Measurements from ENCODE around the gene HS1BP3.

Gene HS1BP3

GRCh38 chr2:20652673-20653575, 2.0 kb upstream of the HS1BP3 start:
- in situ Hi-C loops (cut with MboI; ENCODE audit: low sequenced_read_pairs) = loop anchor here (25.0 kb wide), 2 partner anchors 459 to 659 kb away; partner anchors contain the start of gene TDRD15
- DNase-seq (ENCODE audit: low spot score in 2 of 2) = no peak
- no peaks in the 10 kb centered on the region for H3K27me3 ChIP-seq (ENCODE audit: low read depth)
- peaks cover 7% of the 10 kb centered on the region for H3K4me1 ChIP-seq
- H3K4me3 ChIP-seq = no peak overlapping the region
- H3K36me3 ChIP-seq (replicated peaks) = no peaks in the 10 kb centered on the region
- H3K9me3 ChIP-seq = no peaks in the 10 kb centered on the region

- Histone ChIP-seq H3K9me3 (no peaks in the 10 kb centered on the region), H3K4me1 (peaks cover 7% of the 10 kb centered on the region), H3K36me3 (replicated peaks) (no peaks in the 10 kb centered on the region), H3K27me3 (ENCODE audit: low read depth) (no peaks in the 10 kb centered on the region), H3K4me3 (no peak overlapping the region)
- DNase-seq (ENCODE audit: low spot score in 2 of 2) = no peak
- in situ Hi-C loops (cut with MboI; ENCODE audit: low sequenced_read_pairs) = loop anchor here (25.0 kb wide), 2 partner anchors 460 to 660 kb away; partner anchors contain the start of gene TDRD15
These were observed 1.2 kb upstream of the HS1BP3 start for GRCh38 chr2:20652141-20652540.

DNA sequence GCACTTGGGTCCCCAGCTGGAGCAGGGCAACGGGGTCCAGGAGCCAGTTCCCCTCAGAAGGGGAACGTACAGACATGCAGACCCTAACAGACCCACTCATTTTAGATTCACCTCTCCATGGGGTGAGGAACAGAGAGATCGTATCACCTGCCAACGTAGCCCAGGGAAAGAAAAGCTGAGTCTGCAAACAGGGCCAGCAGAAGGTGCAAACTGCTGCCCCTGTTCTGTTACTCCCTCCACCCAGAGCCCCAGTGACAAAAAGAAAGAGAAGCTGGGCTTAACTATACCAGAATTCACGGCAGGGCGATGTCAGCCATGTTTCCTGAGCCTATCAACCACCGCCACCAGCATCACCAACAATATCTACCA, 817 bp upstream of the HS1BP3 start:
- H3K9me3 ChIP-seq = no peaks in the 10 kb centered on the region
- H3K4me3 ChIP-seq = peak overlapping the region; percentile 85
- no peaks in the 10 kb centered on the region for H3K36me3 ChIP-seq (replicated peaks)
- peaks cover 7% of the 10 kb centered on the region for H3K4me1 ChIP-seq
- in situ Hi-C loops (cut with MboI; ENCODE audit: low sequenced_read_pairs) = loop anchor here (25.0 kb wide), 2 partner anchors 461 to 661 kb away; partner anchors contain the start of gene TDRD15
- no peaks in the 10 kb centered on the region for H3K27me3 ChIP-seq (ENCODE audit: low read depth)
- no peak for DNase-seq (ENCODE audit: low spot score in 2 of 2)

DNA sequence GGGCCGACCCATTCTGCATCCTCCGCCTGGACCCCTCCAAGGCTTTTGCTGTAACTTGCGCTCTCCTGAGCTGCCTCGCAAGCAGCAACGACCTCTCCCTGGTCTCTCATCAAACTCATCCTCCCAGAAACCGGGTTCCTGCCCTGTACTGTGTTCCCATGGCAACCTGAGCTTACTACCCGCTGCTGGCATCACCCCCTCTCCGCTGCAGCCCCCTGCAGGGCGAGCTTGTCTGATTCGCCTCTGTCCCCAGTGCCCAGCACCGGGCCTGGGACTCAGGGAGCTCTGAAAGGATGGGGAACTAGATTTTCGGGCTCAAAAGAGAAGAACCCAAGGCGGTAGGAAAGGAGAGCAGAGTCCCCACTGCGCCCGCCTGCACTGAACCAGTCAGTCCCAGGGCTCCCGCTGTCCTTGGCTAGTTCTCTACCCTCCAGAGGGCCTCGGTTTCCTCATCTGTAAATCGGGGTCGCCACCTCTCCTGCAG, 463 bp downstream of the HS1BP3 start:
- DNase-seq (ENCODE audit: low spot score in 2 of 2) = peak; percentile 24 to 54
- in situ Hi-C loops (cut with MboI; ENCODE audit: low sequenced_read_pairs) = loop anchor here (25.0 kb wide), 2 partner anchors 462 to 662 kb away; partner anchors contain the start of gene TDRD15
- peaks cover 7% of the 10 kb centered on the region for H3K4me1 ChIP-seq
- H3K36me3 ChIP-seq (replicated peaks) = no peaks in the 10 kb centered on the region
- H3K9me3 ChIP-seq = no peaks in the 10 kb centered on the region
- H3K4me3 ChIP-seq = peak overlapping the region; percentile 85
- H3K27me3 ChIP-seq (ENCODE audit: low read depth) = no peaks in the 10 kb centered on the region

DNA sequence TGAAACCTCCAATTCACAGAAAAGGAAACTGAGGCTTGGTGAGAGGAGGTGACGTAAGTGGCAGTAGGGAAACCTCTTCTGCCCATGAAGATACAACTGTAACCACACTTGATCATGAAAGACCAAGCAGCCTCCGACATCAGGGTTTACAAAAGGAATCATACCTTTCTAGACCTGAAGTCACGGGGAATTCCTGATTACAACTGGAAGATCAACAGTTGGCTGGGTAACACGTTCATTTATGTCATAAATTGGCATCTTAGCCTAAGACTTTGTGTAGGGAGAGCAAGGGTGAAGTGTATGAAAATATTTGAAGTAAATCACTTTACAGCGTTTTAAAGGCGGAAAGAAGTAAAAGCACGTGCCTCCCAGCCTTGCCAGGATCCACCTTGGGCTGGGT, 922 bp downstream of the HS1BP3 start:
- no peaks in the 10 kb centered on the region for H3K9me3 ChIP-seq
- peak overlapping the region; percentile 85 for H3K4me3 ChIP-seq
- H3K27me3 ChIP-seq (ENCODE audit: low read depth) = no peaks in the 10 kb centered on the region
- in situ Hi-C loops (cut with MboI; ENCODE audit: low sequenced_read_pairs) = loop anchor here (25.0 kb wide), 3 partner anchors 462 to 662 kb away; partner anchors contain the start of gene TDRD15
- no peaks in the 10 kb centered on the region for H3K36me3 ChIP-seq (replicated peaks)
- H3K4me1 ChIP-seq = peaks cover 7% of the 10 kb centered on the region
- DNase-seq (ENCODE audit: low spot score in 2 of 2) = no peak

DNA sequence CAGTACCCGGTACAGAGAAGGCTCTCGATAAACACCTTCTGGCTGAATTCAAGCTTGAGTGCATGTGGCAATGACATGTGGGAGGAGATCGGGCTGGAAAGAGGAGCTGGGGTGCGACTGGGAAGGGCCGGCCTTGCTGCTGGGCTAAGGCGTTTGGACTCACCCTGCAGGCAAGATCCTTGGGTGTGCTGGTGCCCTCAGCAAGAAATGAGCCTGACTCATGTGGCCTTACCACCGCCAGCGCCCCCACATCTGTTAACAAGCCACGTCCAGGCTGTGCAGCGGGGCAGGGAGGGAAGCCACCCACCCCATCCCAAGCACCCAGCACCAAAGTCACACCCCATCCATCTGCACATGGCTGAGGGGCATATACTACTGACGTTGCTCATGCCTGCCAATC, 1.3 kb downstream of the HS1BP3 start:
- Histone ChIP-seq H3K4me1 (peaks cover 7% of the 10 kb centered on the region), H3K4me3 (no peak overlapping the region), H3K27me3 (ENCODE audit: low read depth) (no peaks in the 10 kb centered on the region), H3K9me3 (no peaks in the 10 kb centered on the region), H3K36me3 (replicated peaks) (no peaks in the 10 kb centered on the region)
- in situ Hi-C loops (cut with MboI; ENCODE audit: low sequenced_read_pairs) = loop anchor here (25.0 kb wide), 1 partner anchor 512 kb away; no protein-coding TSS in a partner anchor
- DNase-seq (ENCODE audit: low spot score in 2 of 2) = no peak

DNA sequence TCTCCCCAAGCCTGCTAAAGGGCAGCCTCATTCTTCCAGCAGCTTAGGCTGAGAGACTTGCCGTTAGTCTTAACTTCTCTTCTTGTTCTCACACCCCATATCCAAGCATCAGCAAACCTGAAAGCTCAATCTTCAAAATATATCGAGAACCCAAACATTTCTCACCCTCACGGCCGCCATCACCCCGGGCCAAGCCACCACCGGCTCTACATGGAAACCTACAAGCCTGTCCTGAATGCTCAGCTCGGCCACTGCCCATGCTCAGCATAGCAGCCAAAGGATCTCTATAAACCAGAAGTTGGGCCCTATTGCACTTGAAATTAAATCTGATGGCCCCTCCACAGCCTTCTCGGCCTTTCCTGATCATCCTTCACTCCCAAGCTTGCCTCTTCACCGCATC, 2.1 kb downstream of the HS1BP3 start:
- in situ Hi-C loops (cut with MboI; ENCODE audit: low sequenced_read_pairs) = loop anchor here (25.0 kb wide), 1 partner anchor 512 kb away; no protein-coding TSS in a partner anchor
- Histone ChIP-seq H3K27me3 (ENCODE audit: low read depth) (no peaks in the 10 kb centered on the region), H3K4me3 (no peak overlapping the region), H3K36me3 (replicated peaks) (no peaks in the 10 kb centered on the region), H3K4me1 (peaks cover 7% of the 10 kb centered on the region), H3K9me3 (no peaks in the 10 kb centered on the region)
- DNase-seq (ENCODE audit: low spot score in 2 of 2) = no peak

DNA sequence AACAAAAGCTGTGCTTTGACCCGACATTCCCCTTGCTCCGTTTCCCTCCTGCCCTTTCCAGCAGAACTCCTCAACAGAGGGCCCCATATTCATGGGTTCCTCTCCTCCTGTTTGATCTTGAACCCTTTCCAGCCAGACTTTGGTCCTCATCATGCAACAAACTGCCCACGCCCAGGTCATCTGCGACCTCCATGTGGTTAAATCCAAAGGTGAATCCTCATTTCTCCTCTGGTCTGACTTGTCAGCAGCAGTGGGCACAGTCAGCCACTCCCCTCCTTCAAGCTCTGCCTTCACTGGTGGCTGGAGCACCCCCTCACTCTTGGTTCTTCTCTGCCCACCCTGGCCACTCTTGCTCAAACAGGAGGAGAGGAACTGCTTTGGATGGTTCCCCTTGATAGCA, 2.7 kb downstream of the HS1BP3 start:
- in situ Hi-C loops (cut with MboI; ENCODE audit: low sequenced_read_pairs) = loop anchor here (25.0 kb wide), 1 partner anchor 511 kb away; no protein-coding TSS in a partner anchor
- Histone ChIP-seq H3K4me3 (no peak overlapping the region), H3K4me1 (peaks cover 7% of the 10 kb centered on the region), H3K9me3 (no peaks in the 10 kb centered on the region), H3K27me3 (ENCODE audit: low read depth) (no peaks in the 10 kb centered on the region), H3K36me3 (replicated peaks) (no peaks in the 10 kb centered on the region)
- no peak for DNase-seq (ENCODE audit: low spot score in 2 of 2)

DNA sequence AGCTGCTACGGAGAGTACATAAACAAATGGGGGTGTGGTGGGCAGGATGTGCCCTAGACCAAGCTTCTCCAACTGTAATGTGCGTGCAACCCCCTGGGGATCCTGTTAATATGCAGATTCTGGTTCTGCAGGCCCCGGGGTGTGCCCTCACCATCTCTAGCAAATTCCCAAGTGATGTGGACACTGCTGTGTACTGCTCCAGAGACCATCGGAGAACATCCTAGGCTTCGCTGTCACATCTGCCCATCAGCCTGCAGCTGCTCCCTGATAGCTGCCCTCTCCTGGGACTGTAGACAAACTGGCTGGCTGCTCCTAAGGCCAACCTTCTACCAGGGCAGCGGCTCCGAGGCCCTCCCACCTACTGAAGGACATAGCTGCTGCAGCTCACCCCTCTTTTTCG, 3.2 kb downstream of the HS1BP3 start:
- Histone ChIP-seq H3K9me3 (no peaks in the 10 kb centered on the region), H3K4me1 (peaks cover 7% of the 10 kb centered on the region), H3K27me3 (ENCODE audit: low read depth) (no peaks in the 10 kb centered on the region), H3K4me3 (no peak overlapping the region), H3K36me3 (replicated peaks) (no peaks in the 10 kb centered on the region)
- in situ Hi-C loops (cut with MboI; ENCODE audit: low sequenced_read_pairs) = loop anchor here (25.0 kb wide), 1 partner anchor 510 kb away; no protein-coding TSS in a partner anchor
- no peak for DNase-seq (ENCODE audit: low spot score in 2 of 2)

GRCh38 chr2:20647211-20647610, 3.7 kb downstream of the HS1BP3 start:
- Histone ChIP-seq H3K36me3 (replicated peaks) (no peaks in the 10 kb centered on the region), H3K4me1 (peaks cover 7% of the 10 kb centered on the region), H3K9me3 (no peaks in the 10 kb centered on the region), H3K27me3 (ENCODE audit: low read depth) (no peaks in the 10 kb centered on the region), H3K4me3 (no peak overlapping the region)
- DNase-seq (ENCODE audit: low spot score in 2 of 2) = no peak
- in situ Hi-C loops (cut with MboI; ENCODE audit: low sequenced_read_pairs) = loop anchor here (25.0 kb wide), 1 partner anchor 510 kb away; no protein-coding TSS in a partner anchor

DNA sequence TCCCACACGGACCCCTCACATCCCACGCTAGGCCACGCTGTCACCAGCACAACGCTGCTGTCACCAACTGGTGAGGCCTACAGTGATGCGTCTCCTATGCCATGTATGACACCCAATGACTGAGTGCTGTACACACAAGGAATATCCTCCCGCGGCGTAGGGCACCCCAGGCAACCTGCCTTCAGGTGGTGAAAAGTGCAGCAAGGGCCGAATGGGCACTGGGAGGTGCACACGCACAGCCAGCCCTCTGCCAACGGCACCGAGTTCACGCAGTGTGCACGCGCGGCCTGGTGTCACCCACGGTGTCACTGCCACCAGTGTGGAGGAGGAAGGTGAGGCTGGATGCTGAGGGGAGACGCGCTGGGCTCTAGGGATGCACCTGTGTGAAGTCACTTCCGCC, 4.5 kb downstream of the HS1BP3 start:
- peaks cover 8% of the 10 kb centered on the region; the same call in 1 of the 2 replicates for H3K36me3 ChIP-seq (replicated peaks)
- H3K4me1 ChIP-seq = peaks cover 6% of the 10 kb centered on the region
- no peak for DNase-seq (ENCODE audit: low spot score in 2 of 2)
- in situ Hi-C loops (cut with MboI; ENCODE audit: low sequenced_read_pairs) = loop anchor here (25.0 kb wide), 1 partner anchor 509 kb away; no protein-coding TSS in a partner anchor
- H3K4me3 ChIP-seq = no peak overlapping the region
- no peaks in the 10 kb centered on the region for H3K27me3 ChIP-seq (ENCODE audit: low read depth)
- no peaks in the 10 kb centered on the region for H3K9me3 ChIP-seq

DNA sequence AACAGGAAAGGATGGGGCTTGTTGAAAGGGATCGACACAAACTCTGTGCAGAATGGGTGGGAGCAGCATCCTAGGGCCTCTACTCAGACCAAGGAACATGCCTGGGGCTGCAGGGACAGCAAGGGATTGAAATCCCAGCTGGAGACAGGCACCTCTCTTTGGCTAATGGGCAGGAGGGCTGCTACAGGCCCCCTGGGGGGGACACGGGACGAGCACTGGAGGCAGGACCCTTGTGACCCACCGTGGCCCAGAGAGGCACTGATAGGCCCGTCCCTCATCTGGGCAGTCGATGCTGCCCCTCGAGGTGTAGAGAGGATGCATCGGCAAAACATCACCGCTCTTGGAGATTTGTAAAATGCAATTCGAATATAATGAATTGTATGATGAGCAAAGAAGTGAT, 5.1 kb downstream of the HS1BP3 start:
- peaks cover 3% of the 10 kb centered on the region for H3K4me1 ChIP-seq
- no peaks in the 10 kb centered on the region for H3K27me3 ChIP-seq (ENCODE audit: low read depth)
- H3K9me3 ChIP-seq = no peaks in the 10 kb centered on the region
- peaks cover 10% of the 10 kb centered on the region; the same call in 1 of the 2 replicates for H3K36me3 ChIP-seq (replicated peaks)
- DNase-seq (ENCODE audit: low spot score in 2 of 2) = no peak
- no peak overlapping the region for H3K4me3 ChIP-seq
- in situ Hi-C loops (cut with MboI; ENCODE audit: low sequenced_read_pairs) = loop anchor here (25.0 kb wide), 1 partner anchor 508 kb away; no protein-coding TSS in a partner anchor

GRCh38 chr2:20645301-20645701, 5.6 kb downstream of the HS1BP3 start:
- in situ Hi-C loops (cut with MboI; ENCODE audit: low sequenced_read_pairs) = loop anchor here (25.0 kb wide), 1 partner anchor 508 kb away; no protein-coding TSS in a partner anchor
- Histone ChIP-seq H3K4me3 (no peak overlapping the region), H3K36me3 (replicated peaks) (peaks cover 10% of the 10 kb centered on the region; the same call in 1 of the 2 replicates), H3K4me1 (peaks cover 3% of the 10 kb centered on the region), H3K27me3 (ENCODE audit: low read depth) (no peaks in the 10 kb centered on the region), H3K9me3 (no peaks in the 10 kb centered on the region)
- DNase-seq (ENCODE audit: low spot score in 2 of 2) = no peak

Measured in HAP-1 (cell line).